Fibroblast of skin of left quadriceps (primary cell): ENCODE data around the gene SCYGR4.
"Not testable (repeated sequence)": the region's sequence is repeated elsewhere in the genome, so short reads cannot be mapped to it uniquely, and the experiment has no call there.

Experiments
- DNase-seq, 2 experiments: peaks; one replicate each; pipeline ENCODE4 v3.0.0-alpha.2; 2013; ENCODE audit warnings: low read depth in 2 of 2

SCYGR4 gene, protein sequence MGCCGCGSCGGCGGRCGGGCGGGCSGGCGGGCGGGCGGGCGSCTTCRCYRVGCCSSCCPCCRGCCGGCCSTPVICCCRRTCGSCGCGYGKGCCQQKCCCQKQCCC

DNA sequence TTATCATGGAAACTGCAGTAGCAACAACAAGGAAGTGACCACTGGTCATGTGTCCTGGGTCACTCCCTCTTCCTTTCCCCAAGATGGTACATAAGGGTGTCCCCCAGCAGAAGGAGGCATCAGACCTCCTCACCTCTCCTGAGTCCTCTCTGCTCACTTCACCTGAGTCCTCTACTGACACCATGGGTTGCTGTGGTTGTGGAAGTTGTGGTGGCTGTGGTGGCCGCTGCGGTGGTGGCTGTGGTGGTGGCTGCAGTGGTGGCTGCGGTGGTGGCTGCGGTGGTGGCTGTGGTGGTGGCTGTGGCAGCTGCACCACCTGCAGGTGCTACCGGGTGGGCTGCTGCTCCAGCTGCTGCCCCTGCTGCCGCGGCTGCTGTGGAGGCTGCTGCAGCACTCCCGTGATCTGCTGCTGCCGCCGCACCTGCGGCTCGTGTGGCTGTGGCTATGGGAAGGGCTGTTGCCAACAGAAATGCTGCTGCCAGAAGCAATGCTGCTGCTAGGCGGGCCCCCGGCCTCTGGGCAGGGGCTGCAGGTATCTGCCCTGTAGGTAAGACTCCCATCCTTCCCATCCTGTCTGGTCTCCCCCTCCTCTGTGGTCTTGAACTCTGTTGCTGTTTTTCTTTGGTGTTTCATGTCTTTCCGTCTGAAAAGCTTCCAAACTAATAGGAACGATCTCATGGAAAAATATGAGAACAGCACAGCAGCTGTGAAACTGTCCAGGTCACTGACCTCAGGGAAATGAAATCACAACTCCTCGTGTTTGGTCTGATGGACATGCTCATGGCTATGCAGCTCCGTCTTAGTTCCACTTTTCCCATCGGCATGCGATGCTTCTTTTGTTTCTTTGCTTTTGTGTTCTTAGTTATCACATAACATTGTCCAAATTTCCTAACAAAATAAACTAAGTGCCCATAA, at the start of gene SCYGR4:
Gene SCYGR4 (plus strand): TSS at position 183 of the 915 bp plus-strand sequence. CDS start 0 bp downstream, at position 183.
- no peak for DNase-seq

DNA sequence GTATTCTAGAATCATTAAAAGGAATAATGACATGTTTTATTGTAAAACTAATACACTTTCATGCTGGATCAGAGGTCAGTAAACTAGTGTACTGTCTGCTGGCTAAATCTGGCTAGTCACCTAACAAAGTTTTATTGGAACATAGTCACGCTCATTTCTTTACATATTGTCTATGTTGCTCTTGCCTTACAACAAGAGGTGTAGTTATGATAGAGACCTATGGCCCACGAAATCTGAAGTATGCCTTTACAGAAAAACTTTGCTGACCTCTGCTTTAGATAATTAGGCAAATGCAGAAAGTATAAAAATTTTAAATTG, 48.5 kb upstream of the SCYGR4 start:
- DNase-seq = no peak

DNA sequence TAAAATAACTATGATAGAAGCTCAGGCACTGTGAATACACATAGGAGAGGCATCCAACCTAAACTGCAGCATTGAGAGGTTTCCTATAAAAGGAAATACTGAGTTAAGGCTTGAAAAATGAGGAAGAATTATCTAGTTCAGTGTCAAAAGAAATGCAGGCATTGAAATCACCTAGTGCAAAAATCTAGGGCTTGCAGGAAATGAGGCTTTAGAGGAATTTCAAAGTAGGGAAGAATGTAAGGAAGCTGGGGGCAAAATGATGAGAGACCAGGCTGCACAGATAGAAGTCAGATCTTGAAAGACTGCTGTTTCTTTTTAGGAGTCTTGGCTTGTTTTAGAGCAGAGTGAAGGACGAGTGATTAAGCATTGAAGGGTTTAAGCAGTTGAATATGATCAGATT, 46.7 kb upstream of the SCYGR4 start:
- DNase-seq = no peak

DNA sequence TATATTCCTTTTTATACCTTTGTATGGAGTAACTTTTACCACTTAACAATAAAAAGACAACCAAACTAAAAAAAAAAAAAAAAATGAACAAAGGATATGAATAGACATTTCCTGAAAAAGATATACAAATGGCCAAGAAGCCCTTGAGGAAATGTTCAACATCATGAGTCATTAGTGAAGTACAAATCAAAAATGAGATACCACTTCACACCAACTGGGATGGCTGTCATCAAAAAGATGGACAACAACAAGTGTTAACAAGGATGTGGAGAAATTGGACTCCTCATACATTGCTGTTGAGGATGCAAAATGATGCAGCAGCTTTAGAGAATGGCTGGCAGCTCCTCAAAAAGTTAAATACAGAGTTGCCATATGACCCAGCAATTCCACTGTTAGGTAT, 41.2 kb upstream of the SCYGR4 start:
- DNase-seq = no peak

DNA sequence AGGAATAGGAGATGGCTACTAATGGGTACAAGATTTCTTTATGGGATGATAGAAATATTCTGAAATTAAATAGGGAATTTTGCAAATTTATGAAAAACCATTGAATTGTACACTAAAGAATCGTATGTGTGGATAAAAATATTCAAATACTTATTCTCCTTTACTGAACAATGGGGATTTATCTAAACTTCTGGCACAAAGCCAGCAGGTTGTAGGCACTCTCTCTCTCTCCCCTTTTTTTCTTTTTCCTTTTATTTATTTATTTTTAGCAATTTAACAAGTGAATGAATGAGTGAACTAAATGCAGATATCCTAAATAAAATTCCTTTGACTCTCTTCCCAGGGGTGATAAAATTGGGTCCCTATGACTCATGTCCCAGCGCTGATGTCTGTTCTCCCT, 40.5 kb upstream of the SCYGR4 start:
- DNase-seq = no peak

GRCh38 chr2:227577555-227577954, 39.7 kb upstream of the SCYGR4 start:
- DNase-seq = no peak

DNA sequence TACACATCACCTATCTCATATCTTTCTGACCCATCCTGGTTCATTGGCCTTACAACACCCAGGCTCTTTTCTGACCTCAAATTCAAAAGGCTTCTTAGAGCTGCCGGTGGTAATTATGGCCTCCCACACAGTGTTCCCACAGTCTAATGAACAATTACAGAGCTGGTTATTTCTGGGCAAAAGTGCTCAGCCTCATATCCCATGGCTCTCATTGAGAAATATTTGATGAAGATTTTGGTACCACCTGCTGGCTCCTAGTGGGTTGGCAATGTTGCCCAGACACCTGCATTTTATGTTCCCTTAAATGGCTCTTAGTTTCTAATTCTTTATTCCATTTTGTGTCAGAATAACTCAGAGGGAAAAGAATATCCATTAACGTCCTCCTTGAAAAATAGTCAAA, 38.7 kb upstream of the SCYGR4 start:
- DNase-seq = no peak

GRCh38 chr2:227579791-227580190, 37.5 kb upstream of the SCYGR4 start:
- DNase-seq = no peak

DNA sequence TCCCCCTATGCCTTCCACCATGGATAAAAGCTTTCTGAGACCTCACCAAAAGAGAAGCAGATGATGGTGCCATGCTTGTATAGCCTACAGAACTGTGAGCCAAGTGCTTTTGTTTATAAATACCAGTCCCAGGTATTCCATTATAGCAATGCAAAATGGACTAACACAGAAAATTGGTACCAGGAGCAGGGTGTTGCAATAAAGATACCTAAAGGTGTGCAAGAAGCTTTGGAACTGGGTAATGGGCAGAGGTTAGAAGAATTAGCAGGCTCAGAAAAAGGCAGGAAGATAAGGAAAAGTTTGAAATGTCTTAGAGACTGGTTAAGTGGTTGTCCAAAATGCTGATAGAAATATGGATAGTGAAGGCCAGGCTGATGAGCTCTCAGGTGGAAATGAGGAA, 34.9 kb upstream of the SCYGR4 start:
- DNase-seq = no peak

DNA sequence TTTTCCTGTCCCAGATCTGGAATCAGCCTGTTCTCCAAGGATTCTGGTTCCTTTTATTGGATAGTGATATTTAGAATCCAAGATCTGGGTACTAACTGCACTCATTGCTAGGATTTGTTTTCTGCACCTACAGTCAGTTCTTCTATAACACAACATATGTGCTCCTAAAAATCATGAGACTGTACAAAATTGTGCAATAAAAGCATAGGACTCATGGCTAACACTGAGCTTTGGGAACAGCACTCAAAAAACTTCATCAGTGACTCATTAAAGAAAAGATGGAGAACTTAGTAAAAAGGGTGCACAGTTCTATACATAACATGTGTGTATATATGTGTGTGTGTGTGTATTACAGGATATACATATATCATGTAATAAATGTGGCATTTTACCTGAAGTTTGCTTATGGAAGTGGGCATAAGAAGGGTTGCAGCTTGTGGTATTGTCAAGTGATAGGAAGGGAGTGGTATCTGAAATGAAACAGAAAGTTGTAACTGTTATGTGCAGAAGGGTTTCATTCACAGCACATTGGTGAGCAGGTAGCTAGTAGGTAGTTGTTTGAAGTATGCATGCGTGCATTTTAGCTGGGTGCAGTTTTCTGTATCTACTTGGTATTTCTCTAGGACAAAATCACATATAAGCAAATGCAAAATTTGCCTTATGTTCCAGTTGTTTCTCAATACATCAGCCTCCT, 24.5 kb upstream of the SCYGR4 start:
- DNase-seq = no peak

DNA sequence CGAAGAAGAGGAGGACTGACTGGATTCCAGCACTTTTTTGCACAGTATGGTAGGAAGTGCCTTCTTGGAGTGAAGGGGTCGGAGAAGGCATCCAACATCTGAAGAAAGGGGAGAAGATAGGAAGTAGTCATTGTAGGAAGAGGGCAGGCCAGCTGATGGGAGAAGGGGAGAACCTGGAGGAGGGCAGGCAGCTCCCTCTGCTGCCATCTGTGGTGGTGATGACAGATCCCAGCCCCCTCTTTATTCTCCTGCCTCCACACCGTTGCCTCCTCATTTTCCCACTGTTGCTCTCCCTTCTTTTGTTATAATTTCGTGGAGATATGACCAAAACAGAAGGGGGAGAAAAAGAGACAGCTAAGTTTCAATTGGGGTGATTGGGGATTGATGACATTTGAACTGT, 21.5 kb upstream of the SCYGR4 start:
- no peak for DNase-seq

GRCh38 chr2:227597036-227597435, 20.3 kb upstream of the SCYGR4 start:
- no peak for DNase-seq

DNA sequence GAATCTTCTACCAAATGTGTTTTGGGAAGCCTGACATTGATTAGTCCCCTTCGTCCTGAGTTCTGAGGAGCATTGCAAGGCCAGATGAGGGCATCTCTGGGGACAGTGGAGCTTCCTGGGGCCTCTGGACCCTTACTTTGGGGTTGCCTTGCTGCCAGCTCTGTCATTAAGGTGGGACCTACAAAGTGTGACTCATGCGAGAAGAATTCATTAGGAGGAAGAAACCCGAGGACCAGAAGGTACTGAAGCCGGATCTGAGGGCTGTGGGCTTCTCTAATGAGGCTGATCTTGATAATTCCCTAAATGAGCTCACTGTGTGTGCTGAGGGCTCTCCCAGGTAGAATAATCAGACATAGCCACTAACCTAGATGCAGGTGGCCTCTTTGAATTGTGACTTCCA, 19.3 kb upstream of the SCYGR4 start:
- no peak for DNase-seq

GRCh38 chr2:227598835-227599503, 18.3 kb upstream of the SCYGR4 start, which contains the start of gene SCYGR2:
Gene SCYGR2, plus strand, starts transcription at chr2:227598893. Its CDS starts 0 bp downstream, at chr2:227598893.
- DNase-seq = not testable (repeated sequence)

DNA sequence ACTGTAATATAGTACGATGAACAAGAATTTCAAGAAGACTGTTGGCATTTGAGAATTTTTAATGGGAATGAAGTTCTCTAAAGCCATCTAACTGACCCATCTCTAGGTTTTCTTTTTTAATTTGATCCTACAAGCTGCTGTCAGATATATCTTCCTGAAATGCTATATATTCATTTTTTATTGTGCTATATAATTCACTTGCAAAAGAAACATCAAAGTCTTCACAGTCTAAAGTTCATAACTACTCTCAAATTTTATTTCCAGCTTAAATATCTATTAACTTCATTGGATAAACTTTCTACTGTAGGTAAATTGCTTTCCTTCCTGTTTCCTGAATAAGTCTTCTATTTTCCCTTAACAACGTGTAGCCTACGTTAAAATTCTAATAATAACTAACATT, 14.9 kb upstream of the SCYGR4 start:
- DNase-seq = no peak

GRCh38 chr2:227606476-227606875, 10.8 kb upstream of the SCYGR4 start:
- no peak for DNase-seq

GRCh38 chr2:227607941-227608340, 9.4 kb upstream of the SCYGR4 start:
- DNase-seq = no peak

DNA sequence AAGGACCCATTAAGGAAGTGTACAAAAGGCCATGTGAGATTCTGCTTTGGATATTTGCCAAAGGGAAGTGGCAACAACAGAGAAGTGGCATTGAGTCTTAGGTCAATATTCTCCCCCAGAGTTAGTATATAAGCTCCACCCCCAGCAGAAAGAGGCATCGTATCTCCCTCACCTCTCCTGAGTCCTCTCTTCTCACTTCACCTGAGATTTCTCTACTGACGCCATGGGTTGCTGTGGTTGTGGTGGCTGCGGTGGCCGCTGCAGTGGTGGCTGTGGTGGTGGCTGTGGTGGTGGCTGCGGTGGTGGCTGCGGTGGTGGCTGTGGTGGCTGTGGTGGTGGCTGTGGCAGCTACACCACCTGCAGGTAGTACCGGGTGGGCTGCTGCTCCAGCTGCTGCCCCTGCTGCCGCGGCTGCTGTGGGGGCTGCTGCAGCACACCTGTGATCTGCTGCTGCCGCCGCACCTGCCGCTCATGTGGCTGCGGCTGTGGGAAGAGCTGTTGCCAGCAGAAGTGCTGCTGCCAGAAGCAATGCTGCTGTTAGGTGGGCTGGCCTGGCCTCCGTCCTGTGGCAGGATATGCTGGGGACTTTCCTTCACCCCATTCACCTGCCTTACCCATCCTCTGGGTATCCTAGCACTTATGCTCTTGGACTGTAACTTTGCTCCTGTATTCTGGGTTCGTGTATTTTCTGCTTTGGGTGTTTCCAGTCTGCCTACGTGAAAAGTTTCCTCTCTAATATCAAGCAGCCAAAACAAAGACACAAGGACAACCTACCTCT, 8.5 kb upstream of the SCYGR4 start:
- DNase-seq = no peak

DNA sequence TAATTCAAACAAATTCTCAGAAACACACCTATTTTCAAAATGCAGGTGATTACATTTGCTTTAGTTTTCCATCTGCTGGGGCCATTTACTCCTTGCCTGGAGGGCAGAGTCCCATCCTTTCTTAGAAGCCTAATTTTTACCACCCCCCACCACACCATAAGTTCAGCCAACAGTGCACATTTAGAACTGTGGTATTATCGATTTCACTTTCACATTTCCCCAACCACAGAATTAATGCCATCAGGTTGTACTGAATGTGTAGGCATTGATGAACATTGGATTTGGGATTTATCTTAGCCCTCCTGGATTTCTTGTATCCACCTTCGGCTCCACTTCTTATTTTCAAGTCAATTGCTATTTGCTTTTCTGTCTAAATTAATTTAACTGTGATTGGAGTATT, 7.2 kb upstream of the SCYGR4 start:
- no peak for DNase-seq

GRCh38 chr2:227612546-227613271, 4.6 kb upstream of the SCYGR4 start:
- no peak for DNase-seq

DNA sequence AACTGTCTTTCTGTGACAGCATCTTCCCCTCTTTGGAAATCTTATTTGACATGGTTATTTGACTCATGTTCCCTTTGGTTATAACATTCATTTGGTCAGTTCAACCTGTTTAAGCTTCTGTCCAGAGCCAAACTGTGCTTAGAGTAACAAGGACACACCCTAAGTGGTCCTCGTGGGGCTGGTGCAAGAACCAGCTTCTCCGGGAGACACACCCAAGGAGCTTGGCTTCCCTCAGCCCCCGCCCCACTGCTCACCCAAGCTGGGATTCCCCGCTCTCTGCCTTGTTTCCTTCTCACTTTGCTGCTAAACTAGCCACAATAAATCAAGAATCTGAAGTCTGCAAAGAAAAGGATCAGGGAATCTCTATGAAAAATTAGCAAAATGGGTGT, 4.0 kb upstream of the SCYGR4 start:
- no peak for DNase-seq
